ENCODE results near the gene PLPPR1. TPM values are rescaled to one million over a fixed set of nuclear protein-coding genes. Genes with fewer than 3 reads are reported as not detected.

PLPPR1 gene
- total RNA-seq, 1 donor from 2014 or later, result not detected

DNA sequence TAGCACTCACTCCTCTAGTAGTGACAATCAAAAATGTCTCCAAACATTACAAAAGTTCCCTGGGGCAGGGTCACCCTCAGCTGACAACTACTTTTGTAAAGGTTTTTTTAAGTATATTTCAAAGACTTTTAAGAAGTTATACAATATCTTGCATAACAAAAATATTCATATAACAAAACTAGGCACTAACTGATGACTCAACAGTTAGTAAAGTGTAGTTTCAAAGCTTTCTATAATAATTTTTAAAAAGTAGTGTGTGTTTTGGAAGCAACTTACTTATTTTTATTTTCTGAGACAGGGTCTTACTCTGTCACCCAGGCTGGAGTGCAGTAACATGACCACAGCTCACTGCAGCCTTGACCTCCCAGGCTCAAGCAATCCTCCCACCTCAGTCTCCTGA is 271.4 kb downstream of the PLPPR1 start:
- H3K36me3 ChIP-seq, result no peaks in the 10 kb centered on the region
- DNase-seq (ENCODE audit: extremely low spot score in 2 of 2), result no peak
- H3K27ac ChIP-seq, result no peak overlapping the region
- intact Hi-C loops (cut with DNase I), result no loop called here
- H3K4me3 ChIP-seq, result no peak overlapping the region
- no peaks in the 10 kb centered on the region for H3K27me3 ChIP-seq
- H3K9me3 ChIP-seq, result no peaks in the 10 kb centered on the region
- TF ChIP-seq POLR2AphosphoS5 (IDR thresholded peaks at IDR 0.05; ENCODE audit: insufficient read depth in 1 of 2, low read depth in 1 of 2), result no peak
- TF ChIP-seq POLR2A (IDR thresholded peaks at IDR 0.05), result no peak
- TF ChIP-seq, protein P1, sequence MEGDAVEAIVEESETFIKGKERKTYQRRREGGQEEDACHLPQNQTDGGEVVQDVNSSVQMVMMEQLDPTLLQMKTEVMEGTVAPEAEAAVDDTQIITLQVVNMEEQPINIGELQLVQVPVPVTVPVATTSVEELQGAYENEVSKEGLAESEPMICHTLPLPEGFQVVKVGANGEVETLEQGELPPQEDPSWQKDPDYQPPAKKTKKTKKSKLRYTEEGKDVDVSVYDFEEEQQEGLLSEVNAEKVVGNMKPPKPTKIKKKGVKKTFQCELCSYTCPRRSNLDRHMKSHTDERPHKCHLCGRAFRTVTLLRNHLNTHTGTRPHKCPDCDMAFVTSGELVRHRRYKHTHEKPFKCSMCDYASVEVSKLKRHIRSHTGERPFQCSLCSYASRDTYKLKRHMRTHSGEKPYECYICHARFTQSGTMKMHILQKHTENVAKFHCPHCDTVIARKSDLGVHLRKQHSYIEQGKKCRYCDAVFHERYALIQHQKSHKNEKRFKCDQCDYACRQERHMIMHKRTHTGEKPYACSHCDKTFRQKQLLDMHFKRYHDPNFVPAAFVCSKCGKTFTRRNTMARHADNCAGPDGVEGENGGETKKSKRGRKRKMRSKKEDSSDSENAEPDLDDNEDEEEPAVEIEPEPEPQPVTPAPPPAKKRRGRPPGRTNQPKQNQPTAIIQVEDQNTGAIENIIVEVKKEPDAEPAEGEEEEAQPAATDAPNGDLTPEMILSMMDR (IDR thresholded peaks at IDR 0.05), result no peak
- H3K4me1 ChIP-seq, result no peaks in the 10 kb centered on the region

DNA sequence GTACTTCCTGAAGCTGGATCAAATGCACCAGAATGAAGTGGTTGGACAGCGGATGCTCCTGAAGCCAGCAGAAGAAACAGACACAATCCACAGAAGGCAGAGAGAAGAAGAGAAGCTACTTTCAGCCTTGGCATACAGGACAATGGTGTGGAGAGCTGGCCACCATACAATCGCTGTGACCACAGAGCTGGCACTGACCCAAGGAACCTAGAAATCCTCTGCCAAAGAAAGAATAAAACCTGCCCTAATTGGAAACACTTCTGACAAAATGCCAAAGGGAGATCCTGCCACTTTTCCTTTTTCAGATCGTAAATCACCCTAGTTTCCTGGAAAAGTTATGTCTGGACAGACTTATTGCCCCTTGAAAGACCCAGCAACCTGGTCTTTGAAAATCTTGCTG is 278.5 kb downstream of the PLPPR1 start:
- intact Hi-C loops (cut with DNase I), result no loop called here
- TF ChIP-seq, protein P1 (IDR thresholded peaks at IDR 0.05), result no peak
- no peak for TF ChIP-seq POLR2A (IDR thresholded peaks at IDR 0.05)
- no peak for TF ChIP-seq POLR2AphosphoS5 (IDR thresholded peaks at IDR 0.05; ENCODE audit: insufficient read depth in 1 of 2, low read depth in 1 of 2)
- H3K27me3 ChIP-seq, result no peaks in the 10 kb centered on the region
- H3K9me3 ChIP-seq, result no peaks in the 10 kb centered on the region
- no peaks in the 10 kb centered on the region for H3K36me3 ChIP-seq
- H3K27ac ChIP-seq, result no peak overlapping the region
- peaks cover 7% of the 10 kb centered on the region for H3K4me1 ChIP-seq
- no peak overlapping the region for H3K4me3 ChIP-seq
- DNase-seq (ENCODE audit: extremely low spot score in 2 of 2), result no peak

DNA sequence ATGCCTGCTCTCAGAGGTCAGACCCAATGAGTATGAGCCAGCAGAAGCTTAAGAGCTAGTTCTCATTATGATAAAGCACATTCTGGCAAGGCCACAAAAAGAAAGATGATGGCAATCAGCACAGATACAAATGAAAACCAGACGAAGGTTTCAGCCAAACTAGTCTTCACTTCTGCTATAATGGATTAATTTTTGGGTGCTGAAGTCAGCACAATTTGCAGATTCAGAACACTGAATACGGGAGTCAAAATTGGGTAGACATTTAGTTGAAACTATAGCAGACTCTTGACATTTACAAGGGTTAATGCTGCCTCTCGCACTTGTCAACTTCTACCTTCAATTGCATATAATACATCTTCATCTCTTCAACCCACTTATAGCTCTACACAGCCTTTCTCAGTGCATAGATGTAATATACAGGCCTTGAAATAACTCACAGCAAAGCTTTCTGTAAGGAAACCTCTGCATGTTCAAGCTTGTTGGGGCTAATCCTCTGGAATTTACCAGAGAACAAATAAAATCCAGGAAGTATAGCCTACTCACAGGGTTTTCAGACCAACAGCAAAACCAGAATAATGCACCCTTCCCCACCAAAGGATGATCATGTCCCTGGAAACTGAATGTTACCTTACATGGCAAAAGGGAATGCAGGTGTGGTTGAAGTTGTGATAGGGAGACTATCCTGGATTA is 279.1 kb downstream of the PLPPR1 start:
- Histone ChIP-seq H3K4me1 (peaks cover 7% of the 10 kb centered on the region), H3K27me3 (no peaks in the 10 kb centered on the region), H3K9me3 (no peaks in the 10 kb centered on the region), H3K36me3 (no peaks in the 10 kb centered on the region), H3K4me3 (no peak overlapping the region), H3K27ac (no peak overlapping the region)
- no peak for DNase-seq (ENCODE audit: extremely low spot score in 2 of 2)
- intact Hi-C loops (cut with DNase I), result no loop called here
- TF ChIP-seq, protein P1 (IDR thresholded peaks at IDR 0.05), result no peak
- TF ChIP-seq POLR2A (IDR thresholded peaks at IDR 0.05) (no peak), POLR2AphosphoS5 (IDR thresholded peaks at IDR 0.05; ENCODE audit: insufficient read depth in 1 of 2, low read depth in 1 of 2) (no peak)

DNA sequence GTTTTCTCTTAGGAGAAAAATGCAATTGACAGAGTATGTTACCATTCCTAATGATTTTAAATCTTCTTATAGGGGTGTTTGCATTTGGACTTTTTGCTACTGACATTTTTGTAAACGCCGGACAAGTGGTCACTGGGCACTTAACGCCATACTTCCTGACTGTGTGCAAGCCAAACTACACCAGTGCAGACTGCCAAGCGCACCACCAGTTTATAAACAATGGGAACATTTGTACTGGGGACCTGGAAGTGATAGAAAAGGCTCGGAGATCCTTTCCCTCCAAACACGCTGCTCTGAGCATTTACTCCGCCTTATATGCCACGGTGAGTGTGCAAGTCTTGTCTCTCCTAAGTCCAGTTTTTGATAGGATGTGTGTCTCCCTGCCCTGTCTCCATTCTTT is 280.6 kb downstream of the PLPPR1 start:
- no peak for TF ChIP-seq POLR2AphosphoS5 (IDR thresholded peaks at IDR 0.05; ENCODE audit: insufficient read depth in 1 of 2, low read depth in 1 of 2)
- TF ChIP-seq POLR2A (IDR thresholded peaks at IDR 0.05), result no peak
- TF ChIP-seq, protein P1 (IDR thresholded peaks at IDR 0.05), result no peak
- no peaks in the 10 kb centered on the region for H3K36me3 ChIP-seq
- no peak overlapping the region for H3K4me3 ChIP-seq
- DNase-seq (ENCODE audit: extremely low spot score in 2 of 2), result no peak
- no peaks in the 10 kb centered on the region for H3K9me3 ChIP-seq
- intact Hi-C loops (cut with DNase I), result no loop called here
- H3K27ac ChIP-seq, result no peak overlapping the region
- H3K27me3 ChIP-seq, result no peaks in the 10 kb centered on the region
- H3K4me1 ChIP-seq, result peaks cover 7% of the 10 kb centered on the region

DNA sequence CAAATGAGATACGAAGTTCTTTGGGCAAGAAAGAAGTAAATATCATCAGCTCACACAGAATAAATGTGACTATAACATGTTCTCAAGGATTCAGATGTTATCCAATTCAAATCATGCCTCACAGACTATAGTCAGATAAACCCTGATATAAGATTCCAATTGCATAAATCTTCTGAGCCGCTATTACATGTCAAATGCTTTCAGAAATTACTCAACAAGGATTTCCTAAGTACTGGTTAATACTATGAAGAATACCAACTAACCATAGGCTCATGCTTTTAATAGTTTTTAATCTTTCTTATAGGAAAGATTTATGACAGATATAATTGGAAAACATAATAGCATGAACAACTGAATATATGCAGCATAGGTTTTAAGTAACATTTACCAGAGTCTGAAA is 282.7 kb downstream of the PLPPR1 start:
- no peaks in the 10 kb centered on the region for H3K27me3 ChIP-seq
- intact Hi-C loops (cut with DNase I), result no loop called here
- H3K4me3 ChIP-seq, result no peak overlapping the region
- no peaks in the 10 kb centered on the region for H3K9me3 ChIP-seq
- peaks cover 7% of the 10 kb centered on the region for H3K4me1 ChIP-seq
- no peak for TF ChIP-seq POLR2A (IDR thresholded peaks at IDR 0.05)
- TF ChIP-seq, protein P1 (IDR thresholded peaks at IDR 0.05), result no peak
- no peak for TF ChIP-seq POLR2AphosphoS5 (IDR thresholded peaks at IDR 0.05; ENCODE audit: insufficient read depth in 1 of 2, low read depth in 1 of 2)
- no peak for DNase-seq (ENCODE audit: extremely low spot score in 2 of 2)
- H3K36me3 ChIP-seq, result no peaks in the 10 kb centered on the region
- no peak overlapping the region for H3K27ac ChIP-seq
